Measurements from ENCODE around the gene GAB2.
"Not testable (repeated sequence)": the region's sequence is repeated elsewhere in the genome, so short reads cannot be mapped to it uniquely, and the experiment has no call there.

Gene GAB2

DNA sequence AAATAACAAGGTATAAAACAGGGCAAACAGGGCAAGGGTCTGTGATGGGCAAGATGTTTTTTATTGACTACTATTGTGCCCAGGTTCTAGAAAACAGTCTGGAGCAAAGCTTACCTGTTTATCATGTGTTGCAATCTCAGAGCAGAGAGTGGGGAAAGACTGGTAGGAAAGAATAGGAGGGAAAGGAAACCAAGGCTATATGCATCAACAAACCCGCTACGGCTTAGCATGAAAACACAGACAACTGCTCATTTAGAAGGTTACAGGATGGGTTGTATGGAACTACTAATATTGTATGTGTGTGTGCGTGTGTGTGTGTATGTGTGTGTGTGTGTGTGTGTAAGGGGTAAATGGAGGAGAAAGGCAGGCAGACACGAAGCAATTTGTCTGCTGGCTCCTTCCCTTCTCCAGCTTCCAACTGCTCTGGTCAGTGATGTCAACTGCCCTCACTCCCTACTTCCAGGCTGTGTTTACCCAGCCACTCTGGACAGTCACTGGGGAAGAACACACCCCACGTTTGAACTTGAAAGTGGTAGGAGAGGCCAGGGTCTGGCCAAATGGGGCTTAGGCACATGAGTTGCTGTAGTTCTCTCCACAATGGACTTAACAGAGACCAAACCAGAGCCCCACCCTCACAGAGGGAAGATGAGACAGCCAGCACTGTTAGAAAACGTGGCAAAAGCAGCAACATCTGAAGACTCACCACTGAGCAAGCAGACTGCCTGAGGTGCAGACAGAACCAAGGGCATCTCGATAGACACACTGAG is 47.0 kb downstream of the GAB2 start:
- DNase-seq (ENCODE audit: low spot score) = no peak

GRCh38 chr11:78365381-78365792 is 52.2 kb downstream of the GAB2 start:
- no peak for DNase-seq (ENCODE audit: low spot score)

DNA sequence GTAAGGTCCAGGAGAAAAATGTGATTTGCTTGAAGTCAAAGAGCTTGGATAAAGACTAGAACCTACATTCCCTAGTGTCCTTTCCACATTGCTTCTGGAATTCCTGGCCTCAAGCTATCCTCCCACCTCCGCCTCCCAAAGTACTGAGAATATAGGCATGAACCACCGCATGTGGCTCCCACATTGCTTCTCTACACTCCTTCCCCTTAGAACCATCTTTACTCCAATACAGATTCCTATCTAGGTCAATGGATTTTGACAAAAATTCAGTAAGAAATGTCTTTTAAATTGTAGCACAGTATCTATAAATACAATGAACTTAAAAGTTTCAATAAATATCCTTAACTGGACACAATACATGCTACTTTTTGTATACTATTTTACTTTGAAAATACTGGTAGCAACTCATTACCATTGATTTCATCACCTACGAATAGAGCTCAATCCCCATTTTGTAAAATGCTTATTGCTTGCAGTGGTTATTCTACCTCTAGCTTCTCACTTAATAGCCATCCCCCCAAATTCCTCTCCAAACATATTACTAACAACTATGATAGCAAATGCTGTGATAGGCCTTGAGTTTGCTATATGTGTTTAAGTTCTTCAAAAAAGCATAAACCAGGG is 53.4 kb downstream of the GAB2 start:
- no peak for DNase-seq (ENCODE audit: low spot score)

GRCh38 chr11:78363024-78363619 is 54.5 kb downstream of the GAB2 start:
- DNase-seq (ENCODE audit: low spot score) = no peak

- DNase-seq (ENCODE audit: low spot score) = no peak
These were observed 56.4 kb downstream of the GAB2 start for GRCh38 chr11:78361228-78361627.

DNA sequence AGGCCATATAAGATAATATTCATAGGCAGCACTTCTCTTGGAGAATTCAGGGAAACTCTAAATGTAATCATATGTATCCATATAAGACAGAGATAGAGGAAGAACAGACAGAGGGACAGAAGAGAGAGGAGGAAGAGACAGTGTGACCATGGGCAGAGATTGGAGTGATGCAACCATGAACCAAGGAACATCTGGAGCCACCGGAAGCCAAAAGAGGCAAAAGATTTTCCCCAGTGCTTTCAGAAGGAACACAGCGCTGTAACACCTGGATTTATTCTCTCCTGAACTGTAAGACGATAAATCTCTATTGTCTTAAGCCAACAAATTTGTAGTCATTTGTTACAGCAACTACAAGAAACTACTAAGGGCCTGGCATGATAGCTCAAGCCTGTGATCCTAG is 57.7 kb downstream of the GAB2 start:
- DNase-seq (ENCODE audit: low spot score) = no peak

DNA sequence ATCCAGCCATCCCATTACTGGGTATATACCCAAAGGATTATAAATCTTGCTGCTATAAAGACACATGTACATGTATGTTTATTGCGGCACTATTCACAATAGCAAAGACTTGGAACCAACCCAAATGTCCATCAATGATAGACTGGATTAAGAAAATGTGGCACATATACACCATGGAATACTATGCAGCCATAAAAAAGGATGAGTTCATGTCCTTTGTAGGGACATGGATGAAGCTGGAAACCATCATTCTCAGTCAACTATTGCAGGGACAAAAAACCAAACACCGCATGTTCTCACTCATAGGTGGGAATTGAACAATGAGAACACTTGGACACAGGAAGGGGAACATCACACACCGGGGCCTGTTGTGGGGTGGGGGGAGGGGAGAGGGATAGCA is 59.7 kb downstream of the GAB2 start:
- not testable (repeated sequence) for DNase-seq (ENCODE audit: low spot score)

- not testable (repeated sequence) for DNase-seq (ENCODE audit: low spot score)
These were observed 60.2 kb downstream of the GAB2 start for GRCh38 chr11:78357425-78357824.

DNA sequence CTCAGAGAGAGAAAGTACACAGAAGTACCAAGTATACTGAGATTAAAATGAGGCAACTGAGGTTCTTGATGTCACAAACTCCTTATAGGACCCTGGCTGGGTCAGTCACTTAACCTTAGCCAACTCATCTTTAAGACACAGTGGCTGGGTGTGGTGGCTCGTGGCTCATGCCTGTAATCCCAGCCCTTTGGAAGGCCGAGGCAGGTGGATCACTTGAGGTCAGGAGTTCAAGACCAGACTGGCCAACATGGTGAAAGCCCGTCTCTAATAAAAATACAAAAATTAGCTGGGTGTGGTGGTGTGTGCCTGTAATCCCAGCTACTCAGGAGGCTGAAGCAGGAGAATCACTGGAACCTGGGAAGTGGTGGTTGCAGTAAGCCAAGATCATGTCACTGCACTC is 61.9 kb downstream of the GAB2 start:
- not testable (repeated sequence) for DNase-seq (ENCODE audit: low spot score)

DNA sequence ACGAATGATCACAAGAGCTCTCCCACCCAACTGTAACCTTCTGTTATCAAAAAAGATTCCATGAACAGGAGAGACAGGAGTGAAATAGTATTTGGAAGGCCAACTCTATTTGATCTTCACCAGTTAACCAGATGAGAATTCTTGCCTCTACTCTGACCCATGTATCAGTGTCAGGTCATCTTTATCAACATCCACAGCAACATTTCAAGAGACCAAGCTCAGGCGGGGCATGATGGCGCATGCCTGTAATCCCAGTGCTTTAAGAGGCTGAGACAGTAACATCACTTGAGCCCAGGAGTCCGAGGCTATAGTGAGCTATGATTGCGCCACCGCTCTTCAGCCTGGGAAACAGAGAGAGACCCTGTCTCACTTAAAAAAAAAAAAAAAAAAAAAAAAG is 62.3 kb downstream of the GAB2 start:
- DNase-seq (ENCODE audit: low spot score) = no peak

GRCh38 chr11:78354408-78355308 is 63.0 kb downstream of the GAB2 start:
- DNase-seq (ENCODE audit: low spot score) = no peak

- DNase-seq (ENCODE audit: low spot score) = no peak
These were observed 65.4 kb downstream of the GAB2 start for GRCh38 chr11:78351979-78352841.

DNA sequence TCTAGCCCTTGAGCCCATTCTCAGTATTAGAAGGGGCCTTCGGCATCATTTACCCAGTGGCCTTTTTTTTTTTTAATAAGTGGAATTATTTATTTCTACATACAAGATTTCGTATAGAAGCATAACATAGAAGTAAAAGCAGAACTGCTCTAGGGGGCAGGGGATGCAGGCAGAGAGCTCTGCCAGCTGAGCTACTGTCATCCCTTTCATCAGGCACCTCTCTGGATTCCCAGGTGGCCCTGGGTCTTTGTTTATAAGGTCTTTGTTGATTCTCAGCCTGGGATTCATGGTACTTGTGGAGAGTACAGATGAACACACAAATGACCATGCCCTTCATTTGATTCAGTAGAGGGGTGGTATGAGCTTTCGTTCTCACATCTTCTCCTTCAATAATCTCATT is 66.4 kb downstream of the GAB2 start:
- no peak for DNase-seq (ENCODE audit: low spot score)

GRCh38 chr11:78350646-78351165 is 66.9 kb downstream of the GAB2 start:
- no peak for DNase-seq (ENCODE audit: low spot score)

DNA sequence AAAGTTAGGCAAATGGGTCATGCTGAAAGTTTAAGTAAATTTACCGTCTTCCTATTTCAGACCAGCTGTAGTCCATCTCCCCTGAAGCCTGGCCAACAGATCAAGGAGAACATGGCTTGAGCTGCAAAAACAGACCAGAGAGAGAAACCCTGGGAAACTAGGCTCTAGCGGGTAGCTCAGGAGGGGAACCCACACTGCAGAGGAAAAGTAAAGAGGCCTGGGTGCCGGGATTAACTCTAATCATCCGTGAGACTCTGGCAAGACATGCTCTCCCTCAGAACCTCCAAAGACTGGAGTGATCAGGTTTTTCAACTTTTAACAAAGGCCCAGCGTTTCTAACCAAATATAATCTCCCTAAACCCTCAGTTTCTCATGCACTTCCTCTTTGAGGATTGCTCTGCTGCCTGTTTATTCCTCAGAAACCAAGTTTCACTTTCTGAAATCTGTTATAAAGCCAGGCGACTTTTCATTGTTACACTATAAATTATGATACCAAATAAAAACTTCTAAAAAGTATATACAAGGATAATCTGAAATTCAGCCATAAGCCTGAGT is 67.5 kb downstream of the GAB2 start:
- DNase-seq (ENCODE audit: low spot score) = no peak

- no peak for DNase-seq (ENCODE audit: low spot score)
These were observed 68.0 kb downstream of the GAB2 start for GRCh38 chr11:78349624-78350023.

DNA sequence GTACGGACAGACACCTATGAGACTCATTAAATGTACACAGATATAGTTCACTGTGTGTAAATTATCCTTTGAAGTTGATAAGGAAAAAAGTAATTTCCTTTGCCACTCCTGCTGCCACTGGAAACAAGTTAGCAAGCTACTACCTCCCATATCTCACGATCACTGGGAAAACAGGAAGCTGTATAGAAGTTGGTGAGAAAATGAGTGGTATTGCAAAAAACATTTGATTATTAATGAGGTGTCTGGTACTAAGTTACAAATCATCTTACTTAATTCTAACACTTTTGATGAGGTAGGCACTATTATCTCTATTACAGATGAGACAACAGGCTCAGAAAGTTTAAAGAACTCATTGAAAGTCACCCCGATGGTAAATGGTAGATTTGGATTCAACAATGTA is 68.5 kb downstream of the GAB2 start:
- DNase-seq (ENCODE audit: low spot score) = no peak

- no peak for DNase-seq (ENCODE audit: low spot score)
These were observed 69.7 kb downstream of the GAB2 start for GRCh38 chr11:78347956-78348355.

DNA sequence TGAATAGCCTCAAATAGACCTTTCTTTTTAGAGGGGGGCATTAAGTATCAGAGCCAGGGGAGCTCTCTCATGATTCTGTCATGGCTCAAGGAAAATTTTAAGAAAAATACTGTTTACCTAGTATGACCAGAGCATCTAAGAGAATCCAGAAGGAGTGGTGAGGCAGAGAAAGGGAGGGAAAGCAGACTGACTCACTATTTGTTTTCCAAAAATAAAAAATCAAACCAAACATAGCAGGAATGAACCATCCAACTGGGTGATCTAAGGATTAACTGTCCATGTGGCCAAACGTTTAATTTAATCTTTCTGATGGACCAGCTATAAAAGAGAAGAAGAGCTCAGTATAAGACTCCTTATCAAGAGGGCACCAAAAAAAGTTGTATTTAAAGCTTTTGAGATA is 70.8 kb downstream of the GAB2 start:
- DNase-seq (ENCODE audit: low spot score) = no peak

GRCh38 chr11:78345450-78345849 is 72.2 kb downstream of the GAB2 start:
- DNase-seq (ENCODE audit: low spot score) = no peak

DNA sequence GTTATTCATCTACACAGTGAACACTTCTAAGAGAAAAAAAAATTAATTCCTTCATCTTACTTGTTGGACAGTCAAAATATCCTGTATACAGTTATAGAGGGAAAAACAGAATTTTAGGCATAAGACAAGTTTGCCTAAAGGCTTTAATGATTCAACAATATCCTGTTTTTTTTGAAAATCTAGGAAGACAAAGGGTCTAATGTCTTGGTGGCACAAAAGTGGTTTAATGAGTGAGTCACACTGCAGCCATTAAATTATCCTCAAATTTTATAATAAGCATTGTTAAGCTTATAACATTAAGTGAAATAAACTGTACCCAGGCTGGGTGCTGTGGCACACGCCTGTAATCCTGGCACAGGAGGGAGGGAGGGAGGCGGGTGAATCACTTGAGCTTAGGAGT is 72.9 kb downstream of the GAB2 start:
- no peak for DNase-seq (ENCODE audit: low spot score)
